ENCODE data around the gene STAP1. TPM values are rescaled to one million over a fixed set of nuclear protein-coding genes. Genes with fewer than 3 reads are reported as not detected.

The STAP1 gene
- total and polyA plus RNA-seq, 2 experiments from 2014 or later = not detected

DNA sequence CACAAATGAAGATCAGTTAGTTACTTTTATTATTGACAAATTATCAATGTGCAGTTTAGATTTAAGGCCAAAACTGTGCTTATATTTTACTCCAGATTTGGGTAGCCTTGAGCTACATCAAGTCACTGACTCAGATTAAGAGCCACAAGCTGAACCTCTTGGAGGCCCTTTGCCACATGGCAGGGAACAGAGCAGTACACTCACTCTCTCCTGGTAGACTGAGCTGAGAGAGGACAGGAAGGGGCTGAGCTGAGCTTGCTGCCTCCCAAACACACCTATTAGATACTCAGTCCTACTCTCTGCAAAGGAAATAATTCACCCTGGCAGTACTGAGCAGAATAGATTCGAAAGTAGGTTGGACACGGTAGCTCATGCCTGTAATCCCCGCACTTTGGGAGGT is 7.8 kb downstream of the STAP1 start (continued):
- TF ChIP-seq, protein P1, sequence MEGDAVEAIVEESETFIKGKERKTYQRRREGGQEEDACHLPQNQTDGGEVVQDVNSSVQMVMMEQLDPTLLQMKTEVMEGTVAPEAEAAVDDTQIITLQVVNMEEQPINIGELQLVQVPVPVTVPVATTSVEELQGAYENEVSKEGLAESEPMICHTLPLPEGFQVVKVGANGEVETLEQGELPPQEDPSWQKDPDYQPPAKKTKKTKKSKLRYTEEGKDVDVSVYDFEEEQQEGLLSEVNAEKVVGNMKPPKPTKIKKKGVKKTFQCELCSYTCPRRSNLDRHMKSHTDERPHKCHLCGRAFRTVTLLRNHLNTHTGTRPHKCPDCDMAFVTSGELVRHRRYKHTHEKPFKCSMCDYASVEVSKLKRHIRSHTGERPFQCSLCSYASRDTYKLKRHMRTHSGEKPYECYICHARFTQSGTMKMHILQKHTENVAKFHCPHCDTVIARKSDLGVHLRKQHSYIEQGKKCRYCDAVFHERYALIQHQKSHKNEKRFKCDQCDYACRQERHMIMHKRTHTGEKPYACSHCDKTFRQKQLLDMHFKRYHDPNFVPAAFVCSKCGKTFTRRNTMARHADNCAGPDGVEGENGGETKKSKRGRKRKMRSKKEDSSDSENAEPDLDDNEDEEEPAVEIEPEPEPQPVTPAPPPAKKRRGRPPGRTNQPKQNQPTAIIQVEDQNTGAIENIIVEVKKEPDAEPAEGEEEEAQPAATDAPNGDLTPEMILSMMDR (conservative IDR thresholded peaks at IDR 0.05; ENCODE audit: low read depth in 2 of 2) = no peak
- TF ChIP-seq JUNB (IDR thresholded peaks at IDR 0.05; ENCODE audit: unreplicated experiment) (no peak), NANOG (IDR thresholded peaks at IDR 0.05; ENCODE audit: borderline replicate concordance) (no peak)

DNA sequence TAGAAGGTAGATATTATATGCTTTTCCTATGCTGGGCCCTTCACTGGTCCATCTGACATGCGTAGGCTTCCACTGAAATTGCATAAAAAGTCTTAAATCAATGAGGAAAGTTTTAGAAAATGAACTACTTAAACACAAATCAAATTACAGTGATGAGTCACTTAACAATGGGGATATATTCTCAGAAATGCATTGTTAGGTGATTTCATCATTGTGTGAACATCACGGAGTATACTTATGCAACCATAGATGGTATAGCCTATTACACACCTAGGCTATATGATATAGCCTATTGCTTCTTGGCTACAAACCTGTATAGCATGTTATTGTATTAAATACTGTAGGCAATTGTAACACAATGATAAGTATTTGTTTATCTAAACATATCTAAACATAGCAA is 10.3 kb downstream of the STAP1 start:
- Histone ChIP-seq H4K20me1 (replicated peaks; ENCODE audit: insufficient read depth) (no peaks in the 10 kb centered on the region), H3K9me2 (ENCODE audit: insufficient read depth) (no peaks in the 10 kb centered on the region), H3F3A (replicated peaks; ENCODE audit: low read depth) (no peaks in the 10 kb centered on the region), H3K4me2 (no peak overlapping the region), H3K4me1 (ENCODE audit: insufficient read depth) (no peaks in the 10 kb centered on the region), H3K27me3 (ENCODE audit: insufficient read depth) (no peaks in the 10 kb centered on the region), H3K79me2 (replicated peaks; ENCODE audit: insufficient read depth) (no peaks in the 10 kb centered on the region), H2AFZ (no peak overlapping the region), H3K36me3 (ENCODE audit: insufficient read depth) (no peaks in the 10 kb centered on the region), H3K4me3 (no peak overlapping the region), H3K27ac (ENCODE audit: low read depth) (no peak overlapping the region)
- H3K27ac Mint-ChIP-seq = peak overlapping the region; percentile 35; the same call in 1 of the 2 replicates
- no peak overlapping the region for H3K4me3 Mint-ChIP-seq
- H3K4me1 Mint-ChIP-seq = no peaks in the 10 kb centered on the region
- no peak for ATAC-seq
- no peaks in the 10 kb centered on the region for H3K9me3 Mint-ChIP-seq
- H3K36me3 Mint-ChIP-seq (ENCODE audit: low read depth) = no peaks in the 10 kb centered on the region
- H3K27me3 Mint-ChIP-seq (ENCODE audit: insufficient read depth, low read depth, poor library complexity) = no peaks in the 10 kb centered on the region
- DNase-seq (ENCODE audit: low spot score) = no peak
- TF ChIP-seq, protein P2, sequence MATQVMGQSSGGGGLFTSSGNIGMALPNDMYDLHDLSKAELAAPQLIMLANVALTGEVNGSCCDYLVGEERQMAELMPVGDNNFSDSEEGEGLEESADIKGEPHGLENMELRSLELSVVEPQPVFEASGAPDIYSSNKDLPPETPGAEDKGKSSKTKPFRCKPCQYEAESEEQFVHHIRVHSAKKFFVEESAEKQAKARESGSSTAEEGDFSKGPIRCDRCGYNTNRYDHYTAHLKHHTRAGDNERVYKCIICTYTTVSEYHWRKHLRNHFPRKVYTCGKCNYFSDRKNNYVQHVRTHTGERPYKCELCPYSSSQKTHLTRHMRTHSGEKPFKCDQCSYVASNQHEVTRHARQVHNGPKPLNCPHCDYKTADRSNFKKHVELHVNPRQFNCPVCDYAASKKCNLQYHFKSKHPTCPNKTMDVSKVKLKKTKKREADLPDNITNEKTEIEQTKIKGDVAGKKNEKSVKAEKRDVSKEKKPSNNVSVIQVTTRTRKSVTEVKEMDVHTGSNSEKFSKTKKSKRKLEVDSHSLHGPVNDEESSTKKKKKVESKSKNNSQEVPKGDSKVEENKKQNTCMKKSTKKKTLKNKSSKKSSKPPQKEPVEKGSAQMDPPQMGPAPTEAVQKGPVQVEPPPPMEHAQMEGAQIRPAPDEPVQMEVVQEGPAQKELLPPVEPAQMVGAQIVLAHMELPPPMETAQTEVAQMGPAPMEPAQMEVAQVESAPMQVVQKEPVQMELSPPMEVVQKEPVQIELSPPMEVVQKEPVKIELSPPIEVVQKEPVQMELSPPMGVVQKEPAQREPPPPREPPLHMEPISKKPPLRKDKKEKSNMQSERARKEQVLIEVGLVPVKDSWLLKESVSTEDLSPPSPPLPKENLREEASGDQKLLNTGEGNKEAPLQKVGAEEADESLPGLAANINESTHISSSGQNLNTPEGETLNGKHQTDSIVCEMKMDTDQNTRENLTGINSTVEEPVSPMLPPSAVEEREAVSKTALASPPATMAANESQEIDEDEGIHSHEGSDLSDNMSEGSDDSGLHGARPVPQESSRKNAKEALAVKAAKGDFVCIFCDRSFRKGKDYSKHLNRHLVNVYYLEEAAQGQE (IDR thresholded peaks at IDR 0.05; ENCODE audit: unreplicated experiment) = no peak
- TF ChIP-seq EZH2 (IDR thresholded peaks at IDR 0.05; ENCODE audit: low read depth, unreplicated experiment) (no peak), STAT1 (IDR thresholded peaks at IDR 0.05; ENCODE audit: unreplicated experiment) (no peak), NANOG (IDR thresholded peaks at IDR 0.05; ENCODE audit: borderline replicate concordance) (no peak), ZNF114 (CRISPR knock-in tag; IDR thresholded peaks at IDR 0.05) (no peak), ZNF331 (CRISPR knock-in tag; IDR thresholded peaks at IDR 0.05; ENCODE audit: low read depth) (no peak), JUNB (IDR thresholded peaks at IDR 0.05; ENCODE audit: unreplicated experiment) (no peak), POLR2AphosphoS5 (IDR thresholded peaks at IDR 0.05; ENCODE audit: low read depth) (no peak), EZH2phosphoT487 (IDR thresholded peaks at IDR 0.05; ENCODE audit: unreplicated experiment) (no peak), CREB1 (CRISPR knock-in tag; IDR thresholded peaks at IDR 0.05; ENCODE audit: low read depth) (no peak)
- TF ChIP-seq, protein P3, sequence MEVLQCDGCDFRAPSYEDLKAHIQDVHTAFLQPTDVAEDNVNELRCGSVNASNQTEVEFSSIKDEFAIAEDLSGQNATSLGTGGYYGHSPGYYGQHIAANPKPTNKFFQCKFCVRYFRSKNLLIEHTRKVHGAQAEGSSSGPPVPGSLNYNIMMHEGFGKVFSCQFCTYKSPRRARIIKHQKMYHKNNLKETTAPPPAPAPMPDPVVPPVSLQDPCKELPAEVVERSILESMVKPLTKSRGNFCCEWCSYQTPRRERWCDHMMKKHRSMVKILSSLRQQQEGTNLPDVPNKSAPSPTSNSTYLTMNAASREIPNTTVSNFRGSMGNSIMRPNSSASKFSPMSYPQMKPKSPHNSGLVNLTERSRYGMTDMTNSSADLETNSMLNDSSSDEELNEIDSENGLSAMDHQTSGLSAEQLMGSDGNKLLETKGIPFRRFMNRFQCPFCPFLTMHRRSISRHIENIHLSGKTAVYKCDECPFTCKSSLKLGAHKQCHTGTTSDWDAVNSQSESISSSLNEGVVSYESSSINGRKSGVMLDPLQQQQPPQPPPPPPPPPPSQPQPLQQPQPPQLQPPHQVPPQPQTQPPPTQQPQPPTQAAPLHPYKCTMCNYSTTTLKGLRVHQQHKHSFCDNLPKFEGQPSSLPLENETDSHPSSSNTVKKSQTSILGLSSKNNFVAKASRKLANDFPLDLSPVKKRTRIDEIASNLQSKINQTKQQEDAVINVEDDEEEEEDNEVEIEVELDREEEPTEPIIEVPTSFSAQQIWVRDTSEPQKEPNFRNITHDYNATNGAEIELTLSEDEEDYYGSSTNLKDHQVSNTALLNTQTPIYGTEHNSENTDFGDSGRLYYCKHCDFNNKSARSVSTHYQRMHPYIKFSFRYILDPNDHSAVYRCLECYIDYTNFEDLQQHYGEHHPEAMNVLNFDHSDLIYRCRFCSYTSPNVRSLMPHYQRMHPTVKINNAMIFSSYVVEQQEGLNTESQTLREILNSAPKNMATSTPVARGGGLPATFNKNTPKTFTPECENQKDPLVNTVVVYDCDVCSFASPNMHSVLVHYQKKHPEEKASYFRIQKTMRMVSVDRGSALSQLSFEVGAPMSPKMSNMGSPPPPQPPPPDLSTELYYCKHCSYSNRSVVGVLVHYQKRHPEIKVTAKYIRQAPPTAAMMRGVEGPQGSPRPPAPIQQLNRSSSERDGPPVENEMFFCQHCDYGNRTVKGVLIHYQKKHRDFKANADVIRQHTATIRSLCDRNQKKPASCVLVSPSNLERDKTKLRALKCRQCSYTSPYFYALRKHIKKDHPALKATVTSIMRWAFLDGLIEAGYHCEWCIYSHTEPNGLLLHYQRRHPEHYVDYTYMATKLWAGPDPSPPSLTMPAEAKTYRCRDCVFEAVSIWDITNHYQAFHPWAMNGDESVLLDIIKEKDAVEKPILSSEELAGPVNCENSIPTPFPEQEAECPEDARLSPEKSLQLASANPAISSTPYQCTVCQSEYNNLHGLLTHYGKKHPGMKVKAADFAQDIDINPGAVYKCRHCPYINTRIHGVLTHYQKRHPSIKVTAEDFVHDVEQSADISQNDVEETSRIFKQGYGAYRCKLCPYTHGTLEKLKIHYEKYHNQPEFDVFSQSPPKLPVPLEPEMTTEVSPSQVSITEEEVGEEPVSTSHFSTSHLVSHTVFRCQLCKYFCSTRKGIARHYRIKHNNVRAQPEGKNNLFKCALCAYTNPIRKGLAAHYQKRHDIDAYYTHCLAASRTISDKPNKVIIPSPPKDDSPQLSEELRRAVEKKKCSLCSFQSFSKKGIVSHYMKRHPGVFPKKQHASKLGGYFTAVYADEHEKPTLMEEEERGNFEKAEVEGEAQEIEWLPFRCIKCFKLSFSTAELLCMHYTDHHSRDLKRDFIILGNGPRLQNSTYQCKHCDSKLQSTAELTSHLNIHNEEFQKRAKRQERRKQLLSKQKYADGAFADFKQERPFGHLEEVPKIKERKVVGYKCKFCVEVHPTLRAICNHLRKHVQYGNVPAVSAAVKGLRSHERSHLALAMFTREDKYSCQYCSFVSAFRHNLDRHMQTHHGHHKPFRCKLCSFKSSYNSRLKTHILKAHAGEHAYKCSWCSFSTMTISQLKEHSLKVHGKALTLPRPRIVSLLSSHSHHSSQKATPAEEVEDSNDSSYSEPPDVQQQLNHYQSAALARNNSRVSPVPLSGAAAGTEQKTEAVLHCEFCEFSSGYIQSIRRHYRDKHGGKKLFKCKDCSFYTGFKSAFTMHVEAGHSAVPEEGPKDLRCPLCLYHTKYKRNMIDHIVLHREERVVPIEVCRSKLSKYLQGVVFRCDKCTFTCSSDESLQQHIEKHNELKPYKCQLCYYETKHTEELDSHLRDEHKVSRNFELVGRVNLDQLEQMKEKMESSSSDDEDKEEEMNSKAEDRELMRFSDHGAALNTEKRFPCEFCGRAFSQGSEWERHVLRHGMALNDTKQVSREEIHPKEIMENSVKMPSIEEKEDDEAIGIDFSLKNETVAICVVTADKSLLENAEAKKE (CRISPR knock-in tag; IDR thresholded peaks at IDR 0.05) = no peak
- TF ChIP-seq, protein P4, sequence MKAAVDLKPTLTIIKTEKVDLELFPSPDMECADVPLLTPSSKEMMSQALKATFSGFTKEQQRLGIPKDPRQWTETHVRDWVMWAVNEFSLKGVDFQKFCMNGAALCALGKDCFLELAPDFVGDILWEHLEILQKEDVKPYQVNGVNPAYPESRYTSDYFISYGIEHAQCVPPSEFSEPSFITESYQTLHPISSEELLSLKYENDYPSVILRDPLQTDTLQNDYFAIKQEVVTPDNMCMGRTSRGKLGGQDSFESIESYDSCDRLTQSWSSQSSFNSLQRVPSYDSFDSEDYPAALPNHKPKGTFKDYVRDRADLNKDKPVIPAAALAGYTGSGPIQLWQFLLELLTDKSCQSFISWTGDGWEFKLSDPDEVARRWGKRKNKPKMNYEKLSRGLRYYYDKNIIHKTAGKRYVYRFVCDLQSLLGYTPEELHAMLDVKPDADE (IDR thresholded peaks at IDR 0.05) = no peak
